ENCODE results near the gene TM2D3.

The TM2D3 gene

GRCh38 chr15:101599091-101599490 lies 53.1 kb downstream of the TM2D3 start:
- no peak for DNase-seq

DNA sequence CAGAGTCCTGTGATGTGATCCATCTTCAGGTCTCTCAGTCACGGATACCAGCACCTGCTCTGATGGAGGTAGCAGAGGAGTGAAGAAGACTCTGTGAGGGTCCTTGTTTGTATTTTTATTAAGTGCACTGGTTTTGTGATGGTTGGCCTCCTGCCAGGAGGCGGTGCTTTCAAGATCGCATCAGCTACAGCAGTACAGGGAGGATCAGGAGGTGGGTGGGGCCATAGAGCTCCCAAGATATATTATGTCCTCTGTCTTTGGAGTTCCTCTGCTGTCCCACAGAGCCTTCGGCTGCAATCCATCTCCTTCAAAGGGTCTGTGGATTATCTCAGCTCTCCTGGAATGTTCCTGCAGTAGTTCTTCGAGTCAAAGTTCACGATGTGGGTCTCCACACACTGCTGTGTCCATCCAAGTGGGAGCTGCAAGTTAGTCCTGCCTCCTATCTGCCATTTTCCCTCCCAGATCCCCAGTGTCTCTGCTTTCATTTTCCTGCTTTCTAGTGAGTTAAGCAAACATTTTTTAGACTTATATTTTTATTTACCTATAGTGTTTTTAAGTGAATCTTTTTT lies 54.7 kb downstream of the TM2D3 start:
- peak; percentile 49 for DNase-seq

GRCh38 chr15:101596633-101597032 lies 55.5 kb downstream of the TM2D3 start:
- no peak for DNase-seq
